Lung (tissue), 12 donors: ENCODE data around the gene IGLON5. TPM values are rescaled to one million over a fixed set of nuclear protein-coding genes. Genes with fewer than 3 reads are reported as not detected.

Source experiments
- ATAC-seq: fragments of 200-7000 bp; cut with Tn5 transposase; one replicate; pipeline ENCODE4 v1.9.1; 2020; ENCODE audit warnings: moderate number of reproducible peaks; ENCODE audit not compliant: insufficient read depth, low FRiP score
- DNase-seq, 3 donors: peaks; one replicate each; pipeline ENCODE4 v3.0.0-alpha.2; 2013 to 2017
- H3K27ac ChIP-seq, 2 donors: one replicate each; pipeline ENCODE4 v1.5.1; 2013; ENCODE audit warnings: mild to moderate bottlenecking in 2 of 2, moderate library complexity in 2 of 2, control low read depth in 1 of 2, inconsistent platforms in 1 of 2, low read depth in 1 of 2, low read length in 1 of 2
- H3K27me3 ChIP-seq, 3 donors: one replicate each; pipeline ENCODE4 v1.5.1; 2013; ENCODE audit warnings: low read length in 2 of 3; ENCODE audit not compliant: control insufficient read depth in 3 of 3, insufficient read depth in 3 of 3
- H3K36me3 ChIP-seq, 4 donors: one replicate each; pipeline ENCODE4 v1.5.1; 2013; ENCODE audit warnings: low read length in 4 of 4, mild to moderate bottlenecking in 1 of 4, moderate library complexity in 1 of 4; ENCODE audit not compliant: control insufficient read depth in 4 of 4, insufficient read depth in 4 of 4
- H3K4me1 ChIP-seq, 5 donors: one replicate each; pipeline ENCODE4 v1.5.1; 2013; ENCODE audit warnings: low read length in 5 of 5, mild to moderate bottlenecking in 2 of 5, moderate library complexity in 1 of 5; ENCODE audit not compliant: control insufficient read depth in 5 of 5, insufficient read depth in 5 of 5
- H3K4me3 ChIP-seq: one replicate; pipeline ENCODE4 v1.5.1; 2013; ENCODE audit warnings: mild to moderate bottlenecking, control low read depth, moderate library complexity
- H3K9ac ChIP-seq, 2 donors: one replicate each; pipeline ENCODE4 v1.5.1; 2013; ENCODE audit warnings: low read length in 2 of 2, control low read depth in 1 of 2; ENCODE audit not compliant: insufficient read depth in 1 of 2
- H3K9me3 ChIP-seq, 4 donors: one replicate each; pipeline ENCODE4 v1.5.1; 2013; ENCODE audit warnings: low read length in 3 of 4, mild to moderate bottlenecking in 1 of 4, moderate library complexity in 1 of 4; ENCODE audit not compliant: control insufficient read depth in 4 of 4, insufficient read depth in 3 of 4
- CTCF ChIP-seq: IDR thresholded peaks from 2 replicates; pipeline ENCODE4 v1.5.1; 2012; ENCODE audit warnings: mild to moderate bottlenecking; ENCODE audit errors: control extremely low read depth, extremely low read depth
- WGBS, 2 donors: extraction: QIAGEN DNeasy Blood & Tissue Kit; methylation state at CpG; one replicate each; pipeline ENCODE4 v1.1.7; 2013; 5-methylcytosine and 5-hydroxymethylcytosine counted together
- polyA plus RNA-seq, 2 donors: library from polyadenylated mRNA; stranded (reverse); fragments of 200-250 nt; gene quantifications; one replicate each; pipeline ENCODE4 v1.2.1, GENCODE V29; 2013
- total RNA-seq, 2 donors: library from RNA; depleted of rRNA in 1 of 2; stranded (reverse); fragments of >200 nt in 1 of 2; gene quantifications; one replicate each; pipeline ENCODE4 v1.2.1, GENCODE V29; 2014 to 2021
- donor health status: control.
- donor health status: control.
- donor health status: Bipolar disorder and iron deficiency.
- donor health status: healthy.
- donor health status: DM: yes; HTN: yes; CAD: no.

The IGLON5 gene
- total and polyA plus RNA-seq, 4 donors = 0.09 to 0.43 (median 0.18) TPM; not detected in 1

DNA sequence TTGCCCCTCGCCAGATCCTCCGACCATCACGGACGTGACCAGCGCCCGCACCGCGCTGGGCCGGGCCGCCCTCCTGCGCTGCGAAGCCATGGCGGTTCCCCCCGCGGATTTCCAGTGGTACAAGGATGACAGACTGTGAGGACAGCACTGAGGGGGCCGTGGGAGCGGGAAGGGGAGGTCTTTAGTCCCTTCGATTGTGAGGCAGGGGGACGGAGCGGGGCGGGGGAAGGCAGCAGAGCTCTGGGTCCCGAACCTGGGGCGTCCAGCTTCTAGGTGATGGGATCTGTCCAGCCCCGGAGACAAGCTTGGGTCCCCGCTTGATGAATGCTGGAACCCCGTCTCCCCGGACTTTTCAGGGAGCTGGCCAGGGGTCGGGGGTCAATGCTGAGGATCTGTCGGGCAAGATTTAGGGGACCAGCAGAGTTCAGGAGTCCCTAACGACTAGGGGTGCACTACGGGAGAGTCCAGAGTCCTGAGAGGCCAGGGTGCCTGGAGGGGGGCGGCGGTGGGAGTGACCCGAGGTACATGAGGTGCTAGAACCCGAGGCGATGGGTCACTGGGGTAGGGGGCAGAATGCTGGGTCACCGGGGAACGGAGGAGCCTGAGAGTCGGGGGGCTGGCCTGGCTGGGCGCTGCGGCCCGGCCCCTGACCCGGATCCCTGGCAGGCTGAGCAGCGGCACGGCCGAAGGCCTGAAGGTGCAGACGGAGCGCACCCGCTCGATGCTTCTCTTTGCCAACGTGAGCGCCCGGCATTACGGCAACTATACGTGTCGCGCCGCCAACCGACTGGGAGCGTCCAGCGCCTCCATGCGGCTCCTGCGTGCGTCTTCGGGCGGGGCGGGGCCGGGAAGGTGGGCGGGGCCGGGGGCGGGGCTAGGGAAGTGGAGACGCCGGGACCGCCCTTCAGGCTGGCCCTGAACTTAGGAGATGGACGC lies 15.9 kb downstream of the IGLON5 start:
- H3K9ac ChIP-seq = no peak overlapping the region
- DNase-seq (peak; percentile 53 to 75 (median 56)), ATAC-seq (peak; percentile 58)
- H3K9me3 ChIP-seq = peaks cover 0 to 2% (median 0%) of the 10 kb centered on the region in 4 donors
- no peaks in the 10 kb centered on the region for H3K36me3 ChIP-seq
- H3K4me1 ChIP-seq = peaks cover 0 to 5% (median 0%) of the 10 kb centered on the region in 5 donors
- no peak overlapping the region for H3K4me3 ChIP-seq
- no peak overlapping the region for H3K27ac ChIP-seq
- WGBS, 2 donors = 1 to 6% methylated on average over 74 to 75 of the region's 75 CpGs
- no peak for TF ChIP-seq CTCF
- H3K27me3 ChIP-seq = peaks cover 0 to 27% (median 10%) of the 10 kb centered on the region in 3 donors

- TF ChIP-seq CTCF = no peak
- Histone ChIP-seq H3K36me3 (no peaks in the 10 kb centered on the region), H3K9ac (no peak overlapping the region), H3K27me3 (peaks cover 0 to 24% (median 8%) of the 10 kb centered on the region in 3 donors), H3K27ac (no peak overlapping the region), H3K4me1 (peaks cover 0 to 5% (median 0%) of the 10 kb centered on the region in 5 donors), H3K9me3 (peaks cover 0 to 2% (median 0%) of the 10 kb centered on the region in 4 donors), H3K4me3 (no peak overlapping the region)
- ATAC-seq (no peak), DNase-seq (no peak)
- 75 to 88% methylated on average over 5 of the region's 5 CpGs for WGBS, 2 donors
Measured at GRCh38 chr19:51329411-51329810, 18.0 kb downstream of the IGLON5 start.

DNA sequence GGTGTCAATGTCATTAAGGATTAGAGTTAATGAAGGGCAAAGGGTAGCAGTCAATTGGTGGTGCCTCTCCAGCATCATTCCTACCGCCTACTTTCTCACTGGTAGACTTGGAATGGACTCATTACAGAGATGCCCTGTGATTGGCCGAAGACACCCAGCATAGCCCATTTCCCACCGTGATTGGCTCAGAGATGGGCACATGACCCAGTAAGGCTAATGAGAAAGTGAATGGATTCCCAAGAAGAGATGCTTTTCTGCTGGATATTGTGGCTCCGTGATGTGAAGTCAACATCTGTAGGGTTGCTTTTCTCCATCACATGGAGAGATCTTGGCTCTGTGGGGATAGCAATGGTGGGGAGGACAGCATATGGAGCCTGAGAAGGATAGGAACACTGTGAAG lies 18.9 kb downstream of the IGLON5 start:
- peaks cover 0 to 23% (median 8%) of the 10 kb centered on the region in 3 donors for H3K27me3 ChIP-seq

More for the DNA sequence above, 18.9 kb downstream of the IGLON5 start:
- H3K36me3 ChIP-seq = no peaks in the 10 kb centered on the region
- H3K9me3 ChIP-seq = peaks cover 0 to 2% (median 0%) of the 10 kb centered on the region in 4 donors
- H3K27ac ChIP-seq = no peak overlapping the region
- DNase-seq = no peak
- WGBS, 2 donors = 96 to 97% methylated on average over 4 of the region's 4 CpGs
- no peak overlapping the region for H3K4me3 ChIP-seq
- no peak overlapping the region for H3K9ac ChIP-seq
- no peak for TF ChIP-seq CTCF
- peaks cover 0 to 5% (median 0%) of the 10 kb centered on the region in 5 donors for H3K4me1 ChIP-seq
- no peak for ATAC-seq
